ENCODE data around the gene DCAF11.

The DCAF11 gene

GRCh38 chr14:24119691-24120090, 5.1 kb downstream of the DCAF11 start:
- no peak overlapping the region for H3K4me3 ChIP-seq (ENCODE audit: control insufficient read depth, low read depth, low read length)
- no peak for DNase-seq (ENCODE audit: low read depth)
- TF ChIP-seq CTCF (conservative IDR thresholded peaks at IDR 0.05; ENCODE audit: control insufficient read depth, insufficient read depth, low read depth, low read length), result no peak

GRCh38 chr14:24121210-24121609, 6.6 kb downstream of the DCAF11 start:
- TF ChIP-seq CTCF (conservative IDR thresholded peaks at IDR 0.05; ENCODE audit: control insufficient read depth, insufficient read depth, low read depth, low read length), result no peak
- no peak for DNase-seq (ENCODE audit: low read depth)
- no peak overlapping the region for H3K4me3 ChIP-seq (ENCODE audit: control insufficient read depth, low read depth, low read length)

GRCh38 chr14:24122416-24122815, 7.8 kb downstream of the DCAF11 start:
- TF ChIP-seq CTCF (conservative IDR thresholded peaks at IDR 0.05; ENCODE audit: control insufficient read depth, insufficient read depth, low read depth, low read length), result no peak
- no peak for DNase-seq (ENCODE audit: low read depth)
- no peak overlapping the region for H3K4me3 ChIP-seq (ENCODE audit: control insufficient read depth, low read depth, low read length)

GRCh38 chr14:24122898-24123297, 8.3 kb downstream of the DCAF11 start:
- TF ChIP-seq CTCF (conservative IDR thresholded peaks at IDR 0.05; ENCODE audit: control insufficient read depth, insufficient read depth, low read depth, low read length), result no peak

GRCh38 chr14:24123424-24124417, 9.1 kb downstream of the DCAF11 start:
- DNase-seq (ENCODE audit: low read depth), result no peak
- H3K4me3 ChIP-seq (ENCODE audit: control insufficient read depth, low read depth, low read length), result no peak overlapping the region
- no peak for TF ChIP-seq CTCF (conservative IDR thresholded peaks at IDR 0.05; ENCODE audit: control insufficient read depth, insufficient read depth, low read depth, low read length)

More at GRCh38 chr14:24122898-24123297, 8.3 kb downstream of the DCAF11 start:
- DNase-seq (ENCODE audit: low read depth), result no peak
- no peak overlapping the region for H3K4me3 ChIP-seq (ENCODE audit: control insufficient read depth, low read depth, low read length)

GRCh38 chr14:24126939-24127338, 12.4 kb downstream of the DCAF11 start:
- no peak for TF ChIP-seq CTCF (conservative IDR thresholded peaks at IDR 0.05; ENCODE audit: control insufficient read depth, insufficient read depth, low read depth, low read length)
- no peak for DNase-seq (ENCODE audit: low read depth)
- no peak overlapping the region for H3K4me3 ChIP-seq (ENCODE audit: control insufficient read depth, low read depth, low read length)

Measured in fibroblast of mammary gland (primary cell).